RWPE2 (cell line): ENCODE measurements around the gene ADGRF1.

Experiments
- ATAC-seq: fragments of 200-7000 bp; cut with Tn5 transposase; 3 replicates; pipeline ENCODE4 v1.9.1; 2021; ENCODE audit warnings: low read depth
- DNase-seq: peaks from one replicate; pipeline ENCODE4 v3.0.0-alpha.2; 2020; ENCODE audit warnings: low spot score
- H3K27ac ChIP-seq: fragments of 450-650 bp; 2 replicates; pipeline ENCODE4 v1.5.1; 2017; ENCODE audit warnings: mild to moderate bottlenecking; ENCODE audit not compliant: poor library complexity, severe bottlenecking
- H3K27me3 ChIP-seq: fragments of 250-450 bp; sonication (Bioruptor Pico); 2 replicates; pipeline ENCODE4 v1.5.1; 2021; ENCODE audit warnings: mild to moderate bottlenecking, moderate library complexity; ENCODE audit not compliant: insufficient read depth, poor library complexity, severe bottlenecking
- H3K36me3 ChIP-seq: fragments of 250-450 bp; sonication (Bioruptor Pico); 2 replicates; pipeline ENCODE4 v1.5.1; 2020; ENCODE audit warnings: low read depth, mild to moderate bottlenecking, moderate library complexity
- H3K4me1 ChIP-seq: fragments of 250-450 bp; sonication (Bioruptor Pico); 2 replicates; pipeline ENCODE4 v1.5.1; 2021; ENCODE audit warnings: mild to moderate bottlenecking, moderate library complexity; ENCODE audit not compliant: insufficient read depth, poor library complexity, severe bottlenecking
- H3K4me3 ChIP-seq: fragments of 250-450 bp; sonication (Bioruptor Pico); 2 replicates; pipeline ENCODE4 v1.5.1; 2021; ENCODE audit warnings: mild to moderate bottlenecking, moderate library complexity; ENCODE audit not compliant: severe bottlenecking
- H3K9me3 ChIP-seq: fragments of 250-450 bp; sonication (Bioruptor Pico); 2 replicates; pipeline ENCODE4 v1.5.1; 2021; ENCODE audit warnings: mild to moderate bottlenecking, moderate library complexity; ENCODE audit not compliant: severe bottlenecking
- CTCF ChIP-seq: fragments of 450-650 bp; IDR thresholded peaks from one replicate; pipeline ENCODE4 v1.5.1; 2017; ENCODE audit warnings: mild to moderate bottlenecking, moderate library complexity; ENCODE audit not compliant: poor library complexity, severe bottlenecking

The ADGRF1 gene

GRCh38 chr6:47064274-47064673 lies 22.1 kb upstream of the ADGRF1 start:
- ATAC-seq = peak; percentile 59
- H3K4me1 ChIP-seq = peaks cover 15% of the 10 kb centered on the region
- H3K4me3 ChIP-seq = no peak overlapping the region

GRCh38 chr6:47062346-47062745 lies 20.2 kb upstream of the ADGRF1 start:
- peak overlapping the region; percentile 4 for H3K27ac ChIP-seq
- ATAC-seq (no peak), DNase-seq (no peak)
- H3K9me3 ChIP-seq = no peaks in the 10 kb centered on the region
- peaks cover 35% of the 10 kb centered on the region for H3K4me1 ChIP-seq
- no peaks in the 10 kb centered on the region for H3K36me3 ChIP-seq
- no peak for TF ChIP-seq CTCF
- H3K27me3 ChIP-seq = no peaks in the 10 kb centered on the region
- no peak overlapping the region for H3K4me3 ChIP-seq

More at GRCh38 chr6:47064274-47064673, 22.1 kb upstream of the ADGRF1 start:
- H3K9me3 ChIP-seq = no peaks in the 10 kb centered on the region
- no peaks in the 10 kb centered on the region for H3K27me3 ChIP-seq
- no peak for TF ChIP-seq CTCF
- DNase-seq = no peak
- H3K36me3 ChIP-seq = no peaks in the 10 kb centered on the region
- no peak overlapping the region for H3K27ac ChIP-seq

- no peaks in the 10 kb centered on the region for H3K27me3 ChIP-seq
- H3K9me3 ChIP-seq = no peaks in the 10 kb centered on the region
- H3K36me3 ChIP-seq = no peaks in the 10 kb centered on the region
- peak overlapping the region; percentile 4 for H3K27ac ChIP-seq
- peaks cover 38% of the 10 kb centered on the region for H3K4me1 ChIP-seq
- ATAC-seq = no peak; the same call in 2 of the 3 replicates
- H3K4me3 ChIP-seq = no peak overlapping the region
- DNase-seq = no peak
- no peak for TF ChIP-seq CTCF
Observed at GRCh38 chr6:47061309-47062300, 19.5 kb upstream of the ADGRF1 start.

GRCh38 chr6:47059216-47059885 lies 17.2 kb upstream of the ADGRF1 start:
- peak overlapping the region; percentile 62 for H3K27ac ChIP-seq
- ATAC-seq = peak; percentile 78
- DNase-seq = peak; percentile 74
- no peaks in the 10 kb centered on the region for H3K27me3 ChIP-seq
- peaks cover 38% of the 10 kb centered on the region for H3K4me1 ChIP-seq
- TF ChIP-seq CTCF = no peak
- no peaks in the 10 kb centered on the region for H3K9me3 ChIP-seq
- no peak overlapping the region for H3K4me3 ChIP-seq
- H3K36me3 ChIP-seq = no peaks in the 10 kb centered on the region
